Endothelial cell of umbilical vein (primary cell): ENCODE data around the gene ARMH3.

Experiments
- CTCF ChIP-seq, 2 donors: IDR thresholded peaks; 1 replicate in 1 of 2; 2 replicates in 1 of 2; pipeline ENCODE4 v1.5.1; 2011; ENCODE audit warnings: low read length in 2 of 2, mild to moderate bottlenecking in 2 of 2, moderate library complexity in 2 of 2, control low read depth in 1 of 2, inconsistent platforms in 1 of 2, low read depth in 1 of 2; ENCODE audit not compliant: insufficient read depth in 1 of 2; ENCODE audit errors: extremely low read depth in 1 of 2
- EZH2 ChIP-seq: IDR thresholded peaks from 2 replicates; pipeline ENCODE4 v1.6.1; 2012; ENCODE audit warnings: borderline replicate concordance, low read depth, mild to moderate bottlenecking, moderate library complexity, low read length, inconsistent platforms; ENCODE audit not compliant: severe bottlenecking
- POLR2A ChIP-seq: IDR thresholded peaks from 2 replicates; pipeline ENCODE4 v1.6.1; 2012; ENCODE audit warnings: low read depth, mild to moderate bottlenecking, control low read depth, low read length

- TF ChIP-seq POLR2A = no peak
- no peak for TF ChIP-seq EZH2
- TF ChIP-seq CTCF (IDR thresholded peaks at IDR 0.05; ENCODE audit: extremely low read depth in 1 of 2, insufficient read depth in 1 of 2, low read depth in 1 of 2, low read length in 2 of 2) = no peak
Measured at GRCh38 chr10:101881036-101881774, 174.8 kb downstream of the ARMH3 start.
